NCI-H1417 (cell line): Measurements from ENCODE around the gene DTX3.
"Not testable (repeated sequence)": the region's sequence is repeated elsewhere in the genome, so short reads cannot be mapped to it uniquely, and the experiment has no call there.

Experiments used
- DNase-seq, 3 experiments: peaks; one replicate each; lab custom pipeline; 2025; lab: John Stamatoyannopoulos, UW

The DTX3 gene

GRCh38 chr12:57607958-57608663 is 3.5 kb downstream of the DTX3 start:
- DNase-seq: no peak

GRCh38 chr12:57609101-57609780 is 4.6 kb downstream of the DTX3 start:
- DNase-seq: no peak

GRCh38 chr12:57609781-57610553 is 5.3 kb downstream of the DTX3 start:
- no peak for DNase-seq

- DNase-seq: no peak
These were observed 6.0 kb downstream of the DTX3 start for GRCh38 chr12:57610554-57611107.

GRCh38 chr12:57611108-57611826 is 6.6 kb downstream of the DTX3 start, which contains the start of gene ARHGEF25:
Gene ARHGEF25 (plus strand): TSS chr12:57611435. CDS start chr12:57611895, 460 bp downstream.
- peak; percentile 50 to 88 (median 86) for DNase-seq

- no peak for DNase-seq
These were observed 7.4 kb downstream of the DTX3 start for GRCh38 chr12:57611827-57612710.

GRCh38 chr12:57612711-57613426 is 8.2 kb downstream of the DTX3 start:
- DNase-seq: no peak

GRCh38 chr12:57613427-57614109 is 8.9 kb downstream of the DTX3 start:
- no peak for DNase-seq

GRCh38 chr12:57614178-57614947 is 9.7 kb downstream of the DTX3 start:
- peak in 1 of 3 experiments; percentile 12 for DNase-seq

GRCh38 chr12:57614948-57615500 is 10.4 kb downstream of the DTX3 start:
- DNase-seq: no peak

GRCh38 chr12:57615637-57616036 is 11.0 kb downstream of the DTX3 start:
- no peak for DNase-seq

GRCh38 chr12:57616383-57617101 is 11.9 kb downstream of the DTX3 start:
- DNase-seq: no peak

- no peak for DNase-seq
These were observed 13.3 kb downstream of the DTX3 start for GRCh38 chr12:57617942-57618341.

GRCh38 chr12:57618431-57618830 is 13.8 kb downstream of the DTX3 start:
- DNase-seq: not testable (repeated sequence)

GRCh38 chr12:57618966-57619433 is 14.4 kb downstream of the DTX3 start:
- no peak for DNase-seq

- DNase-seq: no peak
These were observed 15.0 kb downstream of the DTX3 start for GRCh38 chr12:57619434-57620244.
